ENCODE measurements around the gene OVCH1. TPM values are rescaled to one million over a fixed set of nuclear protein-coding genes. Genes with fewer than 3 reads are reported as not detected.

The OVCH1 gene
- total and polyA plus RNA-seq, 9 of the 15 experiments (the other 6 are each of a cell fraction or from before 2014, with no cell fraction given) = not detected

- intact Hi-C loops (cut with micrococcal nuclease) (no loop called here), in situ Hi-C loops (cut with MboI) (no loop called here)
- Histone ChIP-seq H3K9me1 (ENCODE audit: control insufficient read depth, insufficient read depth, low read length) (no peaks in the 10 kb centered on the region), H3K4me2 (ENCODE audit: insufficient read depth, low read length) (no peak overlapping the region), H3K27me3 (ENCODE audit: control insufficient read depth in 2 of 2, insufficient read depth in 2 of 2, low read length in 2 of 2) (no peaks in the 10 kb centered on the region), H3K4me1 (replicated peaks in 1 of 2; ENCODE audit: control insufficient read depth in 2 of 2, insufficient read depth in 2 of 2, low read length in 2 of 2) (peaks cover 0 to 7% of the 10 kb centered on the region in 2 experiments; a peak in 3 of 5 replicates), H2AFZ (ENCODE audit: low read depth, low read length) (peak overlapping the region; percentile 85), H4K20me1 (replicated peaks; ENCODE audit: control insufficient read depth, insufficient read depth, low read length) (no peaks in the 10 kb centered on the region; the same call in 1 of the 2 replicates), H3K79me2 (ENCODE audit: control insufficient read depth, insufficient read depth, low read length) (peaks cover 37% of the 10 kb centered on the region), H3K36me3 (ENCODE audit: control insufficient read depth, insufficient read depth, low read length) (peaks cover 11% of the 10 kb centered on the region; the same call in 2 of the 3 replicates), H3K27ac (ENCODE audit: extremely low read depth, low read depth, low read length) (no peak overlapping the region), H3K4me3 (no peak overlapping the region), H3K9ac (ENCODE audit: insufficient read depth in 1 of 2, low read depth in 2 of 2, low read length in 2 of 2) (no peak overlapping the region), H3K9me3 (replicated peaks; ENCODE audit: control insufficient read depth, insufficient read depth, low read depth, low read length) (no peaks in the 10 kb centered on the region)
- no TSS peak for BruUV-seq (replicated peaks)
- WGBS (ENCODE audit: insufficient coverage, low coverage, missing lambda C conversion rate) = 81% methylated on average over 2 of the region's 2 CpGs
- CTCF ChIA-PET (ENCODE audit: low intra/inter-chr PET ratio) = no interaction called here
- FAIRE-seq (no peak), DNase-seq (ENCODE audit: extremely low read depth in 1 of 4, low spot score in 3 of 4) (no peak), ATAC-seq (no peak)
- POLR2A ChIA-PET = no interaction called here
- TF ChIP-seq HDAC2 (IDR thresholded peaks at IDR 0.05) (peak; percentile 30; the same call in 1 of the 2 replicates), ADNP (tag; IDR thresholded peaks at IDR 0.05) (0 out of 2 replicates have a peak, but pooled peaks have one; percentile 46), ARID3B (CRISPR knock-in tag; IDR thresholded peaks at IDR 0.05; ENCODE audit: borderline replicate concordance) (no peak), BCOR (IDR thresholded peaks at IDR 0.05) (peak; percentile 83), ZNF707 (CRISPR knock-in tag; conservative IDR thresholded peaks at IDR 0.05) (no peak), RBM25 (IDR thresholded peaks at IDR 0.05; ENCODE audit: low read depth, low read length, severe bottlenecking) (peak; percentile 87), KDM1A (IDR thresholded peaks at IDR 0.05) (peak; percentile 19 to 52; a peak in 2 of 4 replicates), SMARCA5 (IDR thresholded peaks at IDR 0.05) (0 out of 2 replicates have a peak, but pooled peaks have one; percentile 31)
Observed at GRCh38 chr12:29382251-29382650, 115.2 kb downstream of the OVCH1 start.

Measured in K562 (cell line).